HCT116 (cell line): ENCODE data around the gene KMO. TPM values are rescaled to one million over a fixed set of nuclear protein-coding genes. Genes with fewer than 3 reads are reported as not detected.

ENCODE experiments used
- ATAC-seq: fragments of 200-7000 bp; cut with Tn5 transposase; 2 replicates; pipeline ENCODE4 v1.9.1; 2020; ENCODE audit warnings: mild to moderate bottlenecking, moderate library complexity
- BruUV-seq: library from RNA; stranded (reverse); fragments of 400-500 nt; replicated peaks from 2 replicates; lab custom pipeline; 2021; lab: Mats Ljungman, UMichigan
- CTCF ChIA-PET: fragments of 300-600 bp; sonication (Branson Sonifier 250); formaldehyde crosslinking; loops from one replicate; lab custom pipeline; 2021; ENCODE audit warnings: antibody characterized with exemption; lab: Charles Lee
- POLR2A ChIA-PET: fragments of 300-600, 350-600 bp; sonication (Branson Sonifier 250); formaldehyde crosslinking; loops from one replicate; lab custom pipeline; 2021; ENCODE audit warnings: antibody characterized with exemption; lab: Charles Lee
- RAD21 ChIA-PET, 2 experiments: fragments of 300-600 bp; sonication (Branson Sonifier 250); formaldehyde crosslinking; loops; one replicate each; lab custom pipeline; 2023; ENCODE audit warnings: low total read pairs in 2 of 2; ENCODE audit not compliant: uncharacterized antibody in 2 of 2, unreplicated experiment in 2 of 2, low non-redundant PET in 1 of 2; lab: Charles Lee
- DNase-seq: peaks from one replicate; pipeline ENCODE4 v3.0.0-alpha.2; 2010; ENCODE audit warnings: low read depth, low spot score
- H2AFZ ChIP-seq: fragments of 200-600 bp; shearing (Covaris generic), sonication (generic); 2 replicates; pipeline ENCODE4 v1.6.1; 2017; ENCODE audit warnings: low read depth, mixed run types, mixed read lengths, antibody characterized with exemption, low read length; ENCODE audit not compliant: poor library complexity, severe bottlenecking
- H3K27ac ChIP-seq: 2 replicates; pipeline ENCODE4 v1.5.1; 2012; ENCODE audit warnings: low read depth, low read length
- H3K27me3 ChIP-seq: fragments of 200-600 bp; sonication (generic); 2 replicates; pipeline ENCODE4 v1.6.1; 2016; ENCODE audit warnings: mixed run types, low read length, mixed read lengths; ENCODE audit not compliant: insufficient read depth
- H3K36me3 ChIP-seq, 2 experiments: fragments of 200-500 bp in 1 of 2; fragments of 200-600 bp in 1 of 2; sonication (Bioruptor generic) in 1 of 2; sonication (generic) in 1 of 2; 2 replicates each; pipeline versions ENCODE4 v1.5.1 to v1.6.1; 2014 to 2016; ENCODE audit warnings: low read length in 2 of 2, inconsistent platforms in 1 of 2, mixed read lengths in 1 of 2, mixed run types in 1 of 2; ENCODE audit not compliant: insufficient read depth in 2 of 2, control insufficient read depth in 1 of 2
- H3K4me1 ChIP-seq, 2 experiments: fragments of 200-600 bp in 1 of 2; sonication (generic) in 1 of 2; 2 replicates each; pipeline versions ENCODE4 v1.5.1 to v1.6.1; 2012 to 2017; ENCODE audit warnings: low read length in 2 of 2, inconsistent platforms in 1 of 2, mild to moderate bottlenecking in 1 of 2, mixed read lengths in 1 of 2, mixed run types in 1 of 2, moderate library complexity in 1 of 2; ENCODE audit not compliant: insufficient read depth in 2 of 2, control insufficient read depth in 1 of 2
- H3K4me2 ChIP-seq: fragments of 200-600 bp; sonication (generic); 2 replicates; pipeline ENCODE4 v1.6.1; 2017; ENCODE audit warnings: mixed run types, low read length, mixed read lengths
- H3K4me3 ChIP-seq, 2 experiments: fragments of 200-600 bp in 1 of 2; sonication (generic) in 1 of 2; replicated peaks in 1 of 2; 2 replicates each; pipeline ENCODE4 v1.5.1; 2011 to 2016; ENCODE audit warnings: low read length in 2 of 2, control low read depth in 1 of 2, low read depth in 1 of 2, mild to moderate bottlenecking in 1 of 2, mixed read lengths in 1 of 2, mixed run types in 1 of 2
- H3K79me2 ChIP-seq: fragments of 200-600 bp; sonication (generic); 2 replicates; pipeline ENCODE4 v1.6.1; 2017; ENCODE audit warnings: mild to moderate bottlenecking, mixed run types, low read length, moderate library complexity, mixed read lengths; ENCODE audit not compliant: insufficient read depth
- H3K9ac ChIP-seq: fragments of 200-600 bp; sonication (generic); 2 replicates; pipeline ENCODE4 v1.6.1; 2016; ENCODE audit warnings: low read length, mixed read lengths
- H3K9me2 ChIP-seq: fragments of 200-600 bp; sonication (generic), shearing (Covaris generic); 2 replicates; pipeline ENCODE4 v1.6.1; 2017; ENCODE audit warnings: mixed run types, mild to moderate bottlenecking, moderate library complexity; ENCODE audit not compliant: insufficient read depth
- H3K9me3 ChIP-seq, 2 experiments: fragments of 200-500 bp in 1 of 2; fragments of 200-600 bp in 1 of 2; sonication (Bioruptor generic) in 1 of 2; sonication (generic) in 1 of 2; 2 replicates each; pipeline ENCODE4 v1.6.1; 2014 to 2017; ENCODE audit warnings: low read length in 2 of 2, mixed read lengths in 2 of 2, inconsistent platforms in 1 of 2, low read depth in 1 of 2, mild to moderate bottlenecking in 1 of 2, mixed run types in 1 of 2, moderate library complexity in 1 of 2; ENCODE audit not compliant: control insufficient read depth in 1 of 2, insufficient read depth in 1 of 2
- H4K20me1 ChIP-seq: fragments of 200-600 bp; sonication (generic), shearing (Covaris generic); 2 replicates; pipeline ENCODE4 v1.6.1; 2017; ENCODE audit warnings: mixed run types, mild to moderate bottlenecking, moderate library complexity; ENCODE audit not compliant: insufficient read depth
- ATF3 ChIP-seq: IDR thresholded peaks from 2 replicates; pipeline ENCODE4 v1.6.1; 2012
- CBX3 ChIP-seq: IDR thresholded peaks from 2 replicates; pipeline ENCODE4 v1.6.1; 2012; ENCODE audit warnings: low read depth
- CEBPB ChIP-seq: IDR thresholded peaks from 2 replicates; pipeline ENCODE4 v1.6.1; 2012; ENCODE audit warnings: low read depth
- CTCF ChIP-seq, 3 experiments: fragments of 200-600 bp in 1 of 3; sonication (generic) in 1 of 3; IDR thresholded peaks in 2 of 3; conservative IDR thresholded peaks in 1 of 3; 2 replicates each; pipeline ENCODE4 v1.5.1; 2012 to 2017; ENCODE audit warnings: low read depth in 2 of 3, low read length in 2 of 3, antibody characterized with exemption in 1 of 3, borderline replicate concordance in 1 of 3, control low read depth in 1 of 3, mild to moderate bottlenecking in 1 of 3, mixed read lengths in 1 of 3, mixed run types in 1 of 3, moderate library complexity in 1 of 3; ENCODE audit not compliant: insufficient read depth in 1 of 3
- EGR1 ChIP-seq: IDR thresholded peaks from 2 replicates; pipeline ENCODE4 v1.6.1; 2012; ENCODE audit warnings: low read depth
- ELF1 ChIP-seq: IDR thresholded peaks from 2 replicates; pipeline ENCODE4 v1.6.1; 2012; ENCODE audit warnings: low read depth, borderline replicate concordance
- EZH2 ChIP-seq: fragments of 200-600 bp; sonication (generic); IDR thresholded peaks from 2 replicates; pipeline ENCODE4 v1.6.1; 2017; ENCODE audit warnings: antibody characterized with exemption, mixed run types
- EZH2phosphoT487 ChIP-seq: fragments of 200-600 bp; IDR thresholded peaks from 2 replicates; pipeline ENCODE4 v1.6.1; 2018; ENCODE audit warnings: antibody characterized with exemption, borderline replicate concordance
- FOSL1 ChIP-seq: IDR thresholded peaks from 2 replicates; pipeline ENCODE4 v1.6.1; 2012; ENCODE audit warnings: low read depth
- JUND ChIP-seq: IDR thresholded peaks from 2 replicates; pipeline ENCODE4 v1.6.1; 2012
- MAX ChIP-seq: IDR thresholded peaks from 2 replicates; pipeline ENCODE4 v1.6.1; 2012
- POLR2AphosphoS5 ChIP-seq: IDR thresholded peaks from 2 replicates; pipeline ENCODE4 v1.6.1; 2011; ENCODE audit warnings: mild to moderate bottlenecking, low read depth, low read length, moderate library complexity
- REST ChIP-seq: IDR thresholded peaks from 2 replicates; pipeline ENCODE4 v1.6.1; 2012; ENCODE audit warnings: low read depth
- SIN3A ChIP-seq: IDR thresholded peaks from 2 replicates; pipeline ENCODE4 v1.6.1; 2012; ENCODE audit warnings: low read depth
- SP1 ChIP-seq: IDR thresholded peaks from 2 replicates; pipeline ENCODE4 v1.6.1; 2012; ENCODE audit warnings: low read depth
- SRF ChIP-seq: IDR thresholded peaks from 2 replicates; pipeline ENCODE4 v1.6.1; 2012; ENCODE audit warnings: low read depth
- TCF7L2 ChIP-seq: IDR thresholded peaks from 2 replicates; pipeline ENCODE4 v1.7.0; 2011; ENCODE audit warnings: borderline replicate concordance, inconsistent platforms; ENCODE audit not compliant: insufficient read depth, insufficient read length; ENCODE audit errors: extremely low read depth
- YY1 ChIP-seq: IDR thresholded peaks from 2 replicates; pipeline ENCODE4 v1.6.1; 2011; ENCODE audit warnings: low read length, low read depth, moderate library complexity, mild to moderate bottlenecking; ENCODE audit not compliant: insufficient replicate concordance; ENCODE audit errors: extremely low read depth
- ZBTB33 ChIP-seq: IDR thresholded peaks from 2 replicates; pipeline ENCODE4 v1.6.1; 2011; ENCODE audit warnings: mild to moderate bottlenecking, low read length, moderate library complexity; ENCODE audit not compliant: insufficient replicate concordance; ENCODE audit errors: extremely low read depth
- ZNF274 ChIP-seq: fragments of 200-500 bp; sonication (Bioruptor generic); IDR thresholded peaks from 2 replicates; pipeline ENCODE4 v1.6.1; 2014; ENCODE audit warnings: mild to moderate bottlenecking, low read depth, low read length, inconsistent platforms
- intact Hi-C: fragments of 100-400 bp; cut with micrococcal nuclease; formaldehyde crosslinking; loops from 2 replicates; pipeline ENCODE4 v1.10.0; 2022
- total RNA-seq: library from RNA; stranded (reverse); gene quantifications from one replicate; pipeline ENCODE4 v1.2.1, GENCODE V29; 2021; ENCODE audit not compliant: unreplicated experiment

The KMO gene
- total RNA-seq, 1 experiment from 2014 or later, result not detected

GRCh38 chr1:241495741-241496140 lies 36.4 kb upstream of the KMO start:
- peaks cover 5 to 7% of the 10 kb centered on the region in 2 experiments; a peak in 3 of 4 replicates for H3K36me3 ChIP-seq
- H3K9ac ChIP-seq, result no peak overlapping the region
- H3K9me3 ChIP-seq, result no peaks in the 10 kb centered on the region
- no peaks in the 10 kb centered on the region for H3K4me1 ChIP-seq
- no peak for TF ChIP-seq SP1
- no peak for TF ChIP-seq YY1
- no peak for TF ChIP-seq ATF3
- TF ChIP-seq POLR2AphosphoS5, result no peak
- TF ChIP-seq JUND, result no peak
- no peak for TF ChIP-seq SRF
- TF ChIP-seq ZNF274, result no peak
- no peak for TF ChIP-seq CBX3
- no peak for TF ChIP-seq EGR1
- no peak for TF ChIP-seq TCF7L2
- TF ChIP-seq ZBTB33, result no peak
- TF ChIP-seq CEBPB, result no peak
- TF ChIP-seq EZH2phosphoT487, result no peak
- no peak for TF ChIP-seq ELF1
- no peak for TF ChIP-seq FOSL1
- TF ChIP-seq EZH2, result no peak
- no peak for TF ChIP-seq MAX
- TF ChIP-seq SIN3A, result no peak
- no peak for TF ChIP-seq CTCF (IDR thresholded peaks at IDR 0.05 in 2 of 3, conservative IDR thresholded peaks at IDR 0.05 in 1 of 3; ENCODE audit: borderline replicate concordance in 1 of 3, insufficient read depth in 1 of 3, low read depth in 2 of 3, low read length in 2 of 3)
- no peak for TF ChIP-seq REST
- no peak overlapping the region for H3K27ac ChIP-seq
- no peaks in the 10 kb centered on the region for H3K27me3 ChIP-seq
- intact Hi-C loops, result loop anchor here (10.0 kb wide), 1 partner anchor 1301 kb away; no protein-coding TSS in a partner anchor
- POLR2A ChIA-PET, result no interaction called here
- BruUV-seq, result no TSS peak
- RAD21 ChIA-PET, result no interaction called here
- ATAC-seq (no peak), DNase-seq (no peak)
- H3K4me2 ChIP-seq, result no peak overlapping the region
- H3K79me2 ChIP-seq, result no peaks in the 10 kb centered on the region
- H3K4me3 ChIP-seq, result no peak overlapping the region
- H4K20me1 ChIP-seq, result no peaks in the 10 kb centered on the region
- H3K9me2 ChIP-seq, result no peaks in the 10 kb centered on the region
- CTCF ChIA-PET, result interaction anchor here (1.1 kb wide), 1 partner anchor 10 kb away, joined by 3 read pairs; no protein-coding TSS in a partner anchor
- H2AFZ ChIP-seq, result no peak overlapping the region
